ENCODE measurements around the gene ELFN2.

Gene ELFN2

GRCh38 chr22:37420686-37421467 lies 6.4 kb downstream of the ELFN2 start:
- TF ChIP-seq CTCF (conservative IDR thresholded peaks at IDR 0.05; ENCODE audit: low read depth, low read length) = no peak
- H3K4me3 ChIP-seq (ENCODE audit: low read length) = peak overlapping the region; percentile 50
- no peak for DNase-seq (ENCODE audit: low read depth)

- no peak for TF ChIP-seq CTCF (conservative IDR thresholded peaks at IDR 0.05; ENCODE audit: low read depth, low read length)
- H3K4me3 ChIP-seq (ENCODE audit: low read length) = peak overlapping the region; percentile 50
- DNase-seq (ENCODE audit: low read depth) = no peak
Observed at GRCh38 chr22:37419969-37420685, 7.2 kb downstream of the ELFN2 start.

- no peak for DNase-seq (ENCODE audit: low read depth)
- H3K4me3 ChIP-seq (ENCODE audit: low read length) = no peak overlapping the region
- TF ChIP-seq CTCF (conservative IDR thresholded peaks at IDR 0.05; ENCODE audit: low read depth, low read length) = no peak
Observed at GRCh38 chr22:37419370-37419968, 7.8 kb downstream of the ELFN2 start.

GRCh38 chr22:37418627-37419369 lies 8.5 kb downstream of the ELFN2 start:
- no peak overlapping the region for H3K4me3 ChIP-seq (ENCODE audit: low read length)
- no peak for TF ChIP-seq CTCF (conservative IDR thresholded peaks at IDR 0.05; ENCODE audit: low read depth, low read length)
- DNase-seq (ENCODE audit: low read depth) = no peak

GRCh38 chr22:37417677-37418348 lies 9.5 kb downstream of the ELFN2 start:
- TF ChIP-seq CTCF (conservative IDR thresholded peaks at IDR 0.05; ENCODE audit: low read depth, low read length) = no peak
- no peak overlapping the region for H3K4me3 ChIP-seq (ENCODE audit: low read length)

GRCh38 chr22:37417264-37417663 lies 10.0 kb downstream of the ELFN2 start:
- DNase-seq (ENCODE audit: low read depth) = no peak
- no peak overlapping the region for H3K4me3 ChIP-seq (ENCODE audit: low read length)
- TF ChIP-seq CTCF (conservative IDR thresholded peaks at IDR 0.05; ENCODE audit: low read depth, low read length) = no peak

More at GRCh38 chr22:37417677-37418348, 9.5 kb downstream of the ELFN2 start:
- DNase-seq (ENCODE audit: low read depth) = no peak

All from retinal pigment epithelial cell (primary cell).